SIG-M5 (cell line): ENCODE measurements around the gene RINT1.

Experiments
- DNase-seq: peaks from one replicate; lab custom pipeline; 2025; lab: John Stamatoyannopoulos, UW

The RINT1 gene

DNA sequence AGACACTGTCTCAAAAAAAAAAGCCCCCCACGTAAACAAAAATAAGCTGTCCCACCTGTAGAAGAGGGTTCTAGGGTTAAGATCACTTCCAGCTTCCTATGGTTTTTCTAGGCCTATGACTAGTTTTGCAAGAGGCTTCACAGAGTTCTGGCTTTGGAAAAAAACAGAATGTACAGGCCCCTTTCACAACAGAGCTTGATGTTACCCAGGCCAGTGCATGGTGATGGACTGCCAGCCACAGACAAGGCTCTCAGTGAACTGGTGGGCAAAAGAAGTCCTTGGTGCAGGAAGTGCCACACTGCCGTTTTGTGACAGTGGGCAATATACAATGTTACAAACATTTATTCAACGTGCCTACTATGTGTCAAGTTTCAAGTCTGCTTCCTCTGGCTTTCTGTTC is 67.5 kb downstream of the RINT1 start:
- no peak for DNase-seq

DNA sequence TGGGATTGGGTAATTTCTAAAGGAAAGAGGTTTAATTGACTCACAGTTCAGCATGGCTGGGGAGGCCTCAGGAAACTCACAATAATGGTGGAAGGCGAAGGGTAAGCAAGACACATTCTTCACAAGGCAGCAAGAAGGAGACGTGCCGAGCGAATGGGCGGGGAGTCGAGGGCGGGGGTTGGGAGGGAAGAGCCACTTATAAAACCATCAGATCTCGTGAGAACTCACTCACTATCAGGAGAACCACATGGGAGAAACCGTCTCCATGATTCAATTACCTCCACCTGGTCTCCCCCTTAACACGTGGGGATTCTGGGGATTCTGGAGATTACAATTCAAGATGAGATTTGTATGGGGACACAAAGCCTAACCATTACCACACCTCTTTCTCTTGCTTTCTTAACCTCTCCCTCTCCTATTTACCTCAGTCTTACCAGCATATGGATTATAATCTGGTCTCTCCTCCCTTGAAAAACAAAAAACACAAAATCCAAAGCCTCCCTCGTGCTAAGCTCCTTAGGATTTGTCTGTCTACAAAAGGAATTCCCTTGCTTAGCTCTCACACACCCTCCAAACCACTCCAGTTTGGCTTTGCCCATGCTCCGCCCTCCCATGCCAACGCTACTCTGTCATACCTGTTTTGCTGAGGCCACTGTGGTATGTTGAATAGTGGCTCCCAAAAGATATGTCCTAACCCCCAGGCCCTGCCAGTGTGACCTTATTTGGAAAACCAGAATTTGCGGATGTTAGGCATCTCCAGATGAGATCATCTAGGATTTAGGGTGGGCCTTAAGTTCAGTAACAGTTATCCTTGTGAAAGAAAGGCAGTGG is 68.9 kb downstream of the RINT1 start:
- DNase-seq, result no peak

DNA sequence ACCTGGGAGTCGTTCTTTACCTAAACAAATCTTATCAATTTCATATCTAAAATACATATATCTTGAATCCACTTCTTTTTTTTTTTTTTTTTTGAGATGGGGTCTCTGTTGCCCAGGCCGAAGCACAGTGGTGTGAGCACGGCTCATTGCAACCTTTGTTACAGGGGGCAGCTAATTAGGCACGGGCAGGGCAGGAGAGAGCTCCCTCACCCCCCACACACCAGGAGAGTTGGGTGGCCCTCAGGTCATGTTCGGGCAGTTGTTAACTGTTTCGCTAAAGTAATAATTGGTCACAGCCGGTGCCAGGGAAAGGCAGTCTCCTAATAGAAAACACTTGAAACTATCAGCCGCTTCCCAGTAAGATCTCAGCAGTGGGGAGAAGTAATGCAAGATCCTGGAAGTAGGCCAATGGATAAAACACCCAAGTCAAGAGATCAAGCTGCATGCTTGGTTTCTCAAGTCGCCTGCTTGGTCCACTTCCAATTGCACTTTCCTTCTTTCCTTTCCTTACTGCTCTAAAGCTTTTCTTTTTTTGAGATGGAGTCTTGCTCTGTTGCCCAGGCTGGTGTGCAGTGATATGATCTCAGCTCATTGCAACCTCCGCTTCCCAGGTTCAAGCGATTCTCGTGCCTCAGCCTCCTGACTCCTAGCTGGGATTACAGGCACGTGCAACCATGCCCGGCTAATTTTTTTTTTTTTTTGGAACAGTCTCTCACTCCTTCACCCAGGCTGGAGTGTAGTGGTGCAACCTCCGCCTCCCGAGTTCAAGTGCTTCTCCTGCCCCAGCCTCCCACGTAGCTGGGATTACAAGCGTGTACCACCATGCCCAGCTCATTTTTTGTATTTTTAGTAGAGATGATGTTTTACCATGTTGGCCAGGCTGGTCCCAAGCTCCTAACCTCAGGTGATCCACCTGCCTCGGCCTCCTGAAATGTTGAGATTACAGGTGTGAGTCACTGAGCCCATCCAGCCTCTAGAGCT is 70.6 kb downstream of the RINT1 start:
- DNase-seq, result no peak

DNA sequence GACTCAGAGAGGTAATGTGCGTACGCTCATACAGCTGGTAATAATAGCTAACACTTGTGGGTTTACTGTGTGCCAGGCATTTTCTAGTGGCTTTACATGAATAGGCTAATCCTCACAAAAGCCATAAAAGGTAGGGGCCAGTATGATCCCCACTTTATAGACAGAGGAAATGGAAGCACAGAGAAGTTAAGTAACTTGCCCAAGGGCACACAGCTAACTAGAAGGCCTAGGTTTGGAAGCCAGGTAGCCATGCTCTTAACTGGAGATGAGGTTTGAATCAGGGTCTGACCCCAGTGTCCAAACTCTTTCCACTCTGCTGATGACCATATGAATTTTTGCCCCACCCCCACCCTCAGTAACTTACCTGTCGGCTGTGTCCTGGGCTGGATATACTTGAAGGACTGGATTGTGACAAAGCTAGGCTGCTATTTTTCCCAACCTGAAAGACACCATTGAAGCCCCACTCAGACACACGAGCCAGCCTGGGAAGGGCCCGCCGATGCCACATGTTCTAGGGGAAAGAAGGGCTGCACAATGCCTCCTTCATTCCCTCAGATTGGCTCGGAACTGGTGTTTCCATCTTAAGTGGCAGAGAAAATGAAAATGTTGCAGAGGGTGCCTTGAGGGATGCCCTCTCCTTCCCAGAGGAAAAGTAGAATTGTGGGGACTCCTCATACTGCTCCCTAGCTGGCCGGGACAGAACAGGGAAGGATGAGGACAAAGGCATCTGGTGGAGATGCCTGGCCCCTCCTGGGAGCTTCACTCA is 78.3 kb downstream of the RINT1 start:
- DNase-seq, result no peak

DNA sequence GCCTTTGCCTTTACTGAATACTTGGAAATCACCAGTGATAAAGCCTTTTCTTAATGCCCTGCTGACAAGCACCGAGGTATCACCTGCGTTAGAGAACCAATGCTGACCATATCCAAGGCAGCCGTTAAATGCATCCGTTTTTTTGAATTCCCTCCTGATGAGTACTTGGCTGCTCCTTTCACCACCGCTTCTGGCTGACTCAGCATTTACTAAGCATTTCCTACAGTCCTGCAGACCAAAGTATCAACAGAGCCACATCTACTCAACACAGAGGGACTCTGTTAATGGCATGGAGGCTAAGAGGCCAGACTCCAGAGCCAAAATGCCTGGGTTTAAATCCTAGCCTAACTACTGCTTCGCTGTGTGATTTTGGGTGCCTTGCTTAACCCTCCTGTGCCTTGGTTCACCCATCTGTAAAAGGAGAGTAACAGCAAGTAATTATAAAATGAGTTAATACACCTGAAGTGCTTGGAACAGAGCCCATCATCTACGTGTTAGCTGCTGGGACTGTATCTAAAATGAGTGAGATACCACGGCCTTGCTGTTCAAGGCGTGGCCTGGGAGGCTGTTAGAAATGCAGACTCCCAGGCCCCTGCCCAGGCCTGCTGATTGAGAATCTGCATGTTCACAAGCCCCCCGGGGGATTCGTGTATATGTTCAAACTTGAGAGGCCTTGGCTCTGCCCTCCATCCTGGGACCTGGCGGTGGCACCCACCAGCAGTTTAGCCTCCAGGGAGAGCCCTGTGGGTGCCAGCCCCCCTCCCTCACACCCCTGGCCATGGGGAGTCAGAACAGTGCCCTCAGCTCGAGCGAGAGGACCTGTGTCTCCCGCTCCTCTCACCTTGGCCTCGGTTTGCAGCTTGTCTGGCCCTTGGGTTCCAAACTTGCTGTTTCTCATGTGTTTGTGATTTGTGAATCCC is 80.1 kb downstream of the RINT1 start:
- DNase-seq, result no peak

DNA sequence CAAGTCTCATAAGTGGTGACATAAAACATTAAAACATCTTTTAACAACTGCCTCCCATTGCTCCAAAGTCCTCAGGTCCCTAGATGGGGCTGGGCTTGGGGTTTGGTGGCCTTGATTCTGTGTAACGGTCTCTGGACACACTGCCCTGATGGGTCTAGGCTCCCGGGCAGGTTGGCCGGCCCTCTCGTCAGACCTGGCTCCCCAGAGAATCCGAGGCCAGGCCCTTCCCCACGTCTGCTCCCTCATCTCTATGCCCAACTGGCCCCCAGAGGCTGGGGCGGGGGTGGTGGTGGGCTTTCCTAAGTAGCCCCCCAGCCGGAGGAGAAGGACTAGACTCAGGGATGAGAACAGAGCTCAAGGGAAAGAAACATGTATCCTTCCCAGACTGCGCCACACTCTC is 80.8 kb downstream of the RINT1 start:
- no peak for DNase-seq

DNA sequence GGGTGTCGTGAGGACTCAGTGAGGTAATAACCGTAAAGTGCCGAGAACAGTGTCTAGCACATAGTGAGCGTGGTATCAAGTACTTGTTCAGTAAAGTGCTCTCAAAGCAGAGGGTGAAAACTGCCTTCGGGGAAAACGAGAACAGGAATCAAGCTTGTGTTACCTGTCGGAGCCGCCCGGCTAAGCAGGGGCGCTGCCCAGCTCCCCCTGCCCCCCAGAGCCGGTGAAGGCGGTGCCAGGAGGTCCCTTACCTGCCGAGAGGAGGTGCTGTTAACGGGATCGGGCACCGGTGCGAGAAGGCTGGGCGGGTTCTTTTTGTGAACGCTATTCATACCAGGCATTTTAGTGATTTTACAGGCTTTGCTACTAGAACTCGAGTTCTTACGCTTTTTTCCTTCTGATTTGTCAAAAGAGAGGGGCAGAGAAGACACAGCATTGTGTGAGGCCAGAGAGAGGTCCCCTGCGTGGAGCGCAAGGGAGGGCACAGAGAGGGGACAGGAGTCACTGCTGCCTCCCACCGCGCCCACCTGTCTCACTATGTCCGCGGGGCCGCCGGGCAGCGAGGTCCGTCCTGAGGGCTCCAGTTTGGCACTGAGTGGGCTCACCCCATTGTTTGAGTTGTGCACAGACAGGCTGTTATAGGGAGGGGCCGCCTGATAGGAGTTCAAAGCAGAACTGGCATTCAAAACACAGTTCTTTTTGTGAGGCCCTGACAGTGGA is 81.8 kb downstream of the RINT1 start:
- DNase-seq, result no peak

DNA sequence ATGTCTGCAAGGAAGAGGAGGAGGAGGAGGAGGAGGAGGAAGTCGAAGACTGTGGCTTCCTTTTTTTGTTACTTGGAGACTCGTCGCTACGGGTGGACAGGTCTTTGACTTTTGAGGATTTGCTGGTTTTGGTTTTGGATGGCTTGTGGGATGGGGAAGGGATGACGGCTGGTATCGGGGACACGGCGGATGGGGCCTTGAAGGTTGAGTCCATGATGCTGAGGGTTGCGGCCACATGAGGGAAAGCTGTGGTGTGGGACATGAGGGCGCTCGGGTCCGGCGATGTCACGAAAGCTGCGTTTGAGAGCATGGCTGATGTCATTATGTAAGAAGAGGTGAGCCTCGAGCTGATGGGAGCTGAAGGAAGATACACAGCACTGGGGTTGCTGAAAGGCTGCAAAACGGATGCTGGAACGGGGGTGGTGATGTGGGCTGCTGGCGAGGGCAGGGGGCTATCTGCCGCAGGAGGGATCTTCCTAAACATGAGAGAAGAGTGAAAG is 82.4 kb downstream of the RINT1 start:
- no peak for DNase-seq
